Measurements from ENCODE around the gene CLRN1.

DNA sequence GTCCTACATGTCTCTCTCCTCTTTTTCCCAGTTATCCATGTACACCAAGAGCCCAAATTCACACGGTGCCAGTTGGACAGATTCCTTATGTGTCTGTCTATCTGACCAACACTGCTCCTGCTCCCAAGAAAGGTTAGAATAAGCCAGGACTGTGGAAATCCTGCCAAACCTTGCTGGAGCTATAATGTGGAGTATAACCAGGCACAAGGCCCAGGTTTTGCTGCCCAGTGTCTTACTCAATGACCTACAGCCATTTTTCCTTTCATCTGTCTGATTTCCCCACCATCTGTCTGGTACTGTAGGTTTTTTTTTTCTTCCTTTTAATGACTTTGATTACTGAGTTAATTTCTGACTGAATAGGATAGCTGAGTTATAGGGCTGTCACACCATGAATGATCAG, 40.8 kb downstream of the CLRN1 start:
- TF ChIP-seq PATZ1 (CRISPR knock-in tag; IDR thresholded peaks at IDR 0.05; ENCODE audit: borderline replicate concordance) = no peak
- no peak for TF ChIP-seq ARNTL (CRISPR knock-in tag; IDR thresholded peaks at IDR 0.05; ENCODE audit: borderline replicate concordance, low read depth)
- TF ChIP-seq BACH2 (CRISPR knock-in tag; IDR thresholded peaks at IDR 0.05; ENCODE audit: borderline replicate concordance) = no peak
- TF ChIP-seq, protein P1, sequence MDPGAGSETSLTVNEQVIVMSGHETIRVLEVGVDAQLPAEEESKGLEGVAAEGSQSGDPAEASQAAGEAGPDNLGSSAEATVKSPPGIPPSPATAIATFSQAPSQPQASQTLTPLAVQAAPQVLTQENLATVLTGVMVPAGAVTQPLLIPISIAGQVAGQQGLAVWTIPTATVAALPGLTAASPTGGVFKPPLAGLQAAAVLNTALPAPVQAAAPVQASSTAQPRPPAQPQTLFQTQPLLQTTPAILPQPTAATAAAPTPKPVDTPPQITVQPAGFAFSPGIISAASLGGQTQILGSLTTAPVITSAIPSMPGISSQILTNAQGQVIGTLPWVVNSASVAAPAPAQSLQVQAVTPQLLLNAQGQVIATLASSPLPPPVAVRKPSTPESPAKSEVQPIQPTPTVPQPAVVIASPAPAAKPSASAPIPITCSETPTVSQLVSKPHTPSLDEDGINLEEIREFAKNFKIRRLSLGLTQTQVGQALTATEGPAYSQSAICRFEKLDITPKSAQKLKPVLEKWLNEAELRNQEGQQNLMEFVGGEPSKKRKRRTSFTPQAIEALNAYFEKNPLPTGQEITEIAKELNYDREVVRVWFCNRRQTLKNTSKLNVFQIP (CRISPR knock-in tag; IDR thresholded peaks at IDR 0.05; ENCODE audit: borderline replicate concordance, low read depth) = no peak
- TF ChIP-seq ZFP30 (CRISPR knock-in tag; IDR thresholded peaks at IDR 0.05) = no peak
- TF ChIP-seq CSDC2 (CRISPR knock-in tag; IDR thresholded peaks at IDR 0.05) = no peak
- TF ChIP-seq SNAI2 (CRISPR knock-in tag; IDR thresholded peaks at IDR 0.05) = no peak
- no peak for TF ChIP-seq PPARA (CRISPR knock-in tag; IDR thresholded peaks at IDR 0.05; ENCODE audit: borderline replicate concordance)

Measured in SK-N-SH treated with all-trans-retinoic acid at 6 μM for 48 hours (cell line).